HG02623 (cell line): Measurements from ENCODE around the gene LDB2.

ENCODE experiments used
- ATAC-seq: cut with Tn5 transposase; IDR thresholded peaks from one replicate; pipeline ENCODE4 v1.9.1; 2021; ENCODE audit warnings: moderate library complexity; ENCODE audit not compliant: unreplicated experiment

Gene LDB2

GRCh38 chr4:16844816-16845586 lies 53.4 kb downstream of the LDB2 start:
- no peak for ATAC-seq

- ATAC-seq, result no peak
These were observed 54.5 kb downstream of the LDB2 start for GRCh38 chr4:16843831-16844508.

- ATAC-seq, result no peak
These were observed 60.1 kb downstream of the LDB2 start for GRCh38 chr4:16838226-16838875.

- no peak for ATAC-seq
These were observed 61.0 kb downstream of the LDB2 start for GRCh38 chr4:16837475-16837874.

- no peak for ATAC-seq
These were observed 62.1 kb downstream of the LDB2 start for GRCh38 chr4:16836324-16836723.

- no peak for ATAC-seq
These were observed 62.7 kb downstream of the LDB2 start for GRCh38 chr4:16835597-16836247.

- ATAC-seq, result no peak
These were observed 63.6 kb downstream of the LDB2 start for GRCh38 chr4:16834814-16835213.

- ATAC-seq, result no peak
These were observed 64.7 kb downstream of the LDB2 start for GRCh38 chr4:16833722-16834121.

- ATAC-seq, result no peak
These were observed 68.4 kb downstream of the LDB2 start for GRCh38 chr4:16830081-16830480.

- no peak for ATAC-seq
These were observed 70.4 kb downstream of the LDB2 start for GRCh38 chr4:16827794-16828724.

GRCh38 chr4:16827045-16827444 lies 71.4 kb downstream of the LDB2 start:
- ATAC-seq, result no peak

GRCh38 chr4:16826406-16826910 lies 72.0 kb downstream of the LDB2 start:
- no peak for ATAC-seq

- ATAC-seq, result no peak
These were observed 74.1 kb downstream of the LDB2 start for GRCh38 chr4:16824278-16824806.

- ATAC-seq, result no peak
These were observed 78.1 kb downstream of the LDB2 start for GRCh38 chr4:16820329-16820728.

- ATAC-seq, result no peak
These were observed 78.8 kb downstream of the LDB2 start for GRCh38 chr4:16819652-16820051.

- ATAC-seq, result no peak
These were observed 80.4 kb downstream of the LDB2 start for GRCh38 chr4:16818005-16818404.

- no peak for ATAC-seq
These were observed 81.2 kb downstream of the LDB2 start for GRCh38 chr4:16817286-16817685.

GRCh38 chr4:16814361-16814760 lies 84.1 kb downstream of the LDB2 start:
- ATAC-seq, result no peak

- no peak for ATAC-seq
These were observed 86.4 kb downstream of the LDB2 start for GRCh38 chr4:16812041-16812440.

GRCh38 chr4:16809943-16810342 lies 88.5 kb downstream of the LDB2 start:
- ATAC-seq, result no peak
